OCI-M2 (cell line): Measurements from ENCODE around the gene WWOX.

Experiments
- DNase-seq: peaks from one replicate; lab custom pipeline; 2025; ENCODE audit not compliant: unreplicated experiment; lab: John Stamatoyannopoulos, UW

Gene WWOX

DNA sequence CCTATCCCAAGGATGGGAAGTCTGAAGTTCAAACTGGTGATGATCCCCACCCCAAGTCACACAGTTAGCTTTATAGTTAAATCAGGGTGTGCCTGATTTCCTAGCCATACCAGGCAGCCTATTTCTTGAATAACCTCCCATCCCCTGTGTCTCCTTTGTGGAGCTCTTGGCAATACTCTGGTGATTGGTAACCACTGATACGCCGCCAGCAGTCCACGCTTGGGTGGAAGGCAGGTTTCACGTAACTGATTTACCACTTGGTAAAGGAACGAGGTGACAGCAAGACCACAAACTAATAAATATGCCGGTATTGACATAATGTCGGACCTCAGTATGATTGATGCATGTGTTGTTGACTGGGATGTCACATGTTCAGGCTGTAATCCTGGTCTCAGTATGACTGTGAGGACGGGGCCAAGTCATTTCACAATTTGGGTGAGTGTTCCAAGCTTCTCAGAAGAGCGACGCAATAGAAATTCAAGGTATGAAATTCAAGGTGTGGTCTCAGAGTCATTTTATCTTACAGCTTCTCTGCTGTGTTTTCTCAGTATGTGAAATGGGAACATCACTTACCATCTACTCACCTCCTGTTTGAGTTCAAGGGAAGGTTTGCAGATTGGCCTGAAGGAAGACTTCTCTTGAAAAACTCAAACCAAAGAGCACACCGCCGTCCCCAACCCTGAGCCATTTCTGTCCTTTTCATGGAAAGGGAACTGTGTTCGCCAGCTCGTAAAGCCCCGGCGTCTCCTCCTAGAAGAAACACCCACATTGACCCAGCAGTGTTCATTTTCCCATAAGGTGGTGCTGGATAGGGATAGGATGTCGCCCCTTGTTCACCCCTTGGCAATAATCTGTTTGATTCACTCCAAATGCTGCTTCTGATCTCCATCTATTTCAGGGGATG, 678.9 kb downstream of the WWOX start:
- DNase-seq: no peak

DNA sequence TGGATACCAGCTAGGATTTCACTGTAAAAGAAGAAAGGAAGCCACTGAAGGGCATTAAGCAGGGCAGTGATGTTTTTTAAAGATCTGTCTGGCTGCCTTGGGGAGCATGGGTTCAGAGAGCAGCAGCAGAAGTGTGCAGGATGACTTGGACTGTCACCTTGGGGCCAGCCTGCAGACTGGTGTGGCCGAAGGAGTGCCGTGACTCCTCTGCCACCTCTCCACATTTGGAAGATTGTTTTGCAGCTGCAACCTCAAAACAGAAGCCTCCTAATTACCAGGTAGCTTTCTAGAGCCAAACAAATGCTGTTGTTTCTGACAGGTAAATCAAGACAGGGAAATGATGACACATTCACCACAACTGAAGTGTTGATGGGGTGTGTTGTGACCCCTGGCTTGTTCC, 681.4 kb downstream of the WWOX start:
- no peak for DNase-seq

DNA sequence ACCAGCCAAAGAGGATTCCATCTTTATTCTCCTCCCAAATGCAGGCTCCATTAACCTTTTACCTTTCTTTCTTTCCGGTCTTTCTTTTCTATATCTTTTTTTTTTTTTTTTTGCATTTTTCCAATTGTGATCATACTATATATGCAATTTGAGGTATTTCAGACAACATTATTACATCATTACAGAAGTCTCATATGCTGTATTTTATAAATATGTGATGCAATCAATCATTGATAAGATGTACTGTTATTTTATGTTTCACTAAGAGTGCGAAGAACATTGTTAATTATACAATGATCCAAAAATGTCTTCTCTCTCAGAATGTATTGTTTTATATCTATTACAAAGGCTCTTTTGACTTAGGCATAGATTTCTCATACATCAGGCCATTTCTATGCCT, 683.1 kb downstream of the WWOX start:
- DNase-seq: no peak

DNA sequence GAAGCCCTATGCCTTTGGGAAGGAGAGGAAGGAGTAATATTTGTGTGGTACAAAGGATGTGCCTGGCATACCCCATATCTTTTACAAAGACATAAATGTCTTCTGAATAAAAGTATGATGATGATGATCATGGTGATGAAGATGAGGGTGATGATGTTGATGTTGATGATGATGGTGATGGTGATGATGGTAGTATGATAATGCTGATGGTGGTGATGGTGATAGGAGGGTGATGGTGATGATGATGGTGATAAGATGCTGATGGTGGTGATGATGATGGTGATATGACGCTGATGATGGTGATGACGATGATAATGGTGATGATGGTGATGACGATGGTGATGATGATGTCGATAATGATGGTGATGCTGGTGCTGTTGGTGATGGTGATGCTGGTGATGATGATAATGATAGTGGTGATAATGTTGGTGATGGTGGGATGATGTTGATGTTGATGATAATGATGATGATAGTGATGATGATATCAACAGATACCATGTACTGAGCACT, 684.2 kb downstream of the WWOX start:
- no peak for DNase-seq

DNA sequence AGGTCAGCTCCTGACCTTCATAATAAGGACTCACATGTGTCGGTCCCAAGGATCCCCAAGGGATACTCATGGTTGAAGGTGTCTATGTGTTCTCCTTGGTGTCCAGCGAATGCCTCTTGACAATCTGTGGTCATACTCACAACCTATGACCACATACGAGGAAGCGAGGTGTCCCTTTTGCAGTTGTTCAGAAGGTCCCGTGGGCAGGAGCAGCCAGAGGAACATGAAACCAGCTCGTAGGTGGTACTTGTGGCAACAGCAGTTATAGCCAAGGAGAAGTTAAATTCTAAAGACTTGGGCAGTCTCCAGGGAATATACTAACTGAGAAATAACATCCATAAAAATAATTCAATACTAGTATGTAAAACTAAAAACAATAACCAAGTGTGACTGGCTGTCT, 685.3 kb downstream of the WWOX start:
- no peak for DNase-seq

DNA sequence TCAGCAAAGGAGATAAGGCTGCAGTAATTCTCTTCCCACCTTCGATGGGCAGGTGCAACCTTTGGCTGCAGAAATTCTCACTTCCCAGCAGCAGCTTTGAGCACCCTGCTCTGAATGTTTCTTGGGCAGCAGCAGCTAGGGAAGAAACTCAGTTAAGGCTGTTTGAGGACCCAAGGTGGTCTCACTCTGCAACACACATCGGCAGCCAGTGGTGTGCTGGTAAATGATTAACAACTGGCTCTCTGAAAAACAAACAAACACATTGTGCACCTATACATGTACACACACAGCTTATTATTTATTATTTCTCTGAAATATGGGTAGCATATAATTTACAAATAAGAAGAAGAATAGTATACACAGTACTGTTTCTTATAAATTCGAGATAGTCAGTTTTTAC, 685.8 kb downstream of the WWOX start:
- DNase-seq: no peak

DNA sequence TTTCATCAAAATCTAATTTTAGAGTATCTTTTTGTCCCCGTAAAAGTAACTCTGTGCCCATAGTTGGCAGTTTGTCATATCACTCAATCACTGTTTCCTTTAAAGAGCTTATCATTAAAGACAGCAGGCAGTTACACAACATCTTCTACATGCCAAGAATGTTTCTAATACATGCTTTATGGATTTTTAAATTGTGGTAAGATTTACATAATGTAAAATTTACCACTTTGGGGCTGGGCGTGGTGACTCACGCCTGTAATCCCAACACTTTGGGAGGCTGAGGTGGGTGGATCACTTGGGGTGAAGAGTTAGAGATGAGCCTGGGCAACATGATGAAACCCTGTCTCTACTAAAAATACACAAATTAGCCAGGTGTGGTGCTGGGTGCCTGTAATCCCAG, 687.2 kb downstream of the WWOX start:
- no peak for DNase-seq

DNA sequence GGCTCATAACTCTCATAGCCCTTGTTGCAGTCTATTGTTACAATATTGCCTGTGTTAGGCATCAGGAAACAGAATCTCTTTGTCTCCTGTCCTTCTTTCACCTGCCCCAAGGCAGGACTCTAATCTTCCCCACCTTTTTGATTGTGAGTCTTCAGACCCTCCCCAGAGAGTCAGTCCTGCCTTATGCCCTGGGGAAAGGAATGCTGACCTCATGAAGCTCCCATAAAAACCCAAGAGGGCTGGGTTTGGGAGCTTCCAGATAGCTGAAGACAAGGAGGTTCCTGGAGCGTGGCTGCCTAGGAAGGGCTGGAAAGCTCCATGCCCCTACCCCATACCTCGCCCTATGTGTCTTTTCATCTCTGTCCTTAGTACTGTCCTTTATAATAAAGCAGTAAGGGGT, 688.8 kb downstream of the WWOX start:
- DNase-seq: no peak

DNA sequence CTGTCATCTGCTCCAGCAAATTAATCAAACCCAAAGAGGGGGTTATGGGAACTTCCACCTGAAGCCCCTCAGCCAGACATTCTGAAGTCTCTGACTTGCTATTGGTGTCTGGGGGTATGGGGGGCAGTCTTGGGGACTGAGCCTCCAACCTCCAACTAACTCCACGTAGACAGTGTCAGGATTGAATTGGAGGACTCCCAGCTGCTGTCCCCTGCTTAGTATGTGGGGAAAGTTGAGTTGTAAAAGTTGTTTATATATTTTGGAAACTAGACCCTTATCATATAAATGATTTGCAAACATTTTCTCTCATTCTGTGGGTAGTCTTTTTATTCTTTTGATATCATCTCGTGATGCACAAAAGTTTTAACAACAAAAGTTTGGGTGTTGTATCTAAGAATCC, 689.2 kb downstream of the WWOX start:
- no peak for DNase-seq

DNA sequence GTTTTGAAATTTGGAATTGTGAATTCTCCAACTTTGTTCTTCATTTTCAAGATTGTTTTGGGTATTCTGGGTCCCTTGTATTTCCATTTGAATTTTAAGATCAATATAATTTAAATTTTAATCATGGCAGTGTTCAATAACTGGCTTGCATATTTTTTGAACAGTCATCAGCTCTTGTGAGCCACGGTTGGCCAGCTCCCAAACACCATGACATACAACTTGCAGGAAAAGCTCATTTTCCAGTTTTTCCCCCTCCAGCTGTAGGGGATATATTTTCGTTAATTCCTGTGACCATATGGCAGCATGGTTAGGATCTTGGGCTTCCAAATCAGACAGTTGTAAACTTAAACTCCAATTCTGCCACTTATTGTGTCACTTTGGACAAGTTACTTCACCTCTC, 690.1 kb downstream of the WWOX start:
- no peak for DNase-seq

DNA sequence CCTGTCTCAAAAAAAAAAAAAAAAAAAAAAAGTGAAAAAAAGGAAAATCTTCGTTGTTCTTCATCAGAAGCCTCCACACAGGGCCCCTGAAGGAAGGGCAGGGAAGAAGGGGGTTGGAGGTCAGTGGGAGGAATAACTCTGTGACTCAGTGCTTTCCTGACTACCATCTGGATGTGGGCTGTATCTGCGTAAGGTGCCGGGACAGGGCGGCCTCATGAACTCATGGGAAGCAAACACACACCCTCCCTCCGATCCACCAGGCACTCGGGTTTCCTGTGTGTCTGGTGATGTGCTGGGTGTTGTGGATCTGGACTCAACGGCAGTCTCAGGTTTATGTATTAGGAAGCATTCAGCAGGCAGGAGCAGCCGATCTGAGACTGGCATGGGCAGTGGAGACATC, 691.6 kb downstream of the WWOX start:
- no peak for DNase-seq

DNA sequence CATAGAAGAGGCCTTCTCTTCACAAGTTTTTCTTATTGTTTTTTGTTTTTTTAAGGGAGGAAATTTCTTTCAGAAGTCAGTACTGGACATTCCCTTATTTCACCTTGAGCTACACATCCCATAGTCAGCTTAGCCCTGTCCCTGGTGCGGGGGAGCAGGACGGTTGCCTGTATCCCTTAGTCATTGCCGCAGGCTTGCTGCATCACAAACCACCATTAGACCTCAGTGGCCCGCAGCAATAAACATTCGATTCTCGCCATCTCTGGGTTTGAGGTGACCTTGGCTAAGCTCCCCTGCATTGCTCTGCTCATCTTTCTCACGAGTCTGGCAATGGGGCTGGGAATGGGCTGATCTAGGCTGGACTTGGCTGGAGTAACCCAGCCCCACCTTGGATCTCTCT, 692.5 kb downstream of the WWOX start:
- DNase-seq: no peak

DNA sequence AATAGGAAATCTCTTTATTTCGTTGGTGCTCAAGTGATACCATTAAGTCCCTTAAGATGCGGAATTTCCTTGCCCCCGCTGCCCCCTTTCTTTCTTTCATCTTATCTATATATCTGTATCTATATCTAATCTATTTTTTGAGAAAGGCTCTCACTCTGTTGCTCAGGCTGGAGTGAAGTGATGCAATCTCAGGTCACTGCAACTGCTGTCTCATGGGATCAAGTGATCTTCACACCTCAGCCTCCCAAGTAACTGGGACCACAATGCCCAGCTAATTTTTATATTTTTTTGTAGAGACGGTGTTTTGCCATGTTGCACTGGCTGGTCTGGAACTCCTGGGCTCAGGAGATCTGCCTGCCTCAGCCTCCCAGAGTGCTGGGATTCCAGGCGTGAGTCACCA, 693.5 kb downstream of the WWOX start:
- no peak for DNase-seq

DNA sequence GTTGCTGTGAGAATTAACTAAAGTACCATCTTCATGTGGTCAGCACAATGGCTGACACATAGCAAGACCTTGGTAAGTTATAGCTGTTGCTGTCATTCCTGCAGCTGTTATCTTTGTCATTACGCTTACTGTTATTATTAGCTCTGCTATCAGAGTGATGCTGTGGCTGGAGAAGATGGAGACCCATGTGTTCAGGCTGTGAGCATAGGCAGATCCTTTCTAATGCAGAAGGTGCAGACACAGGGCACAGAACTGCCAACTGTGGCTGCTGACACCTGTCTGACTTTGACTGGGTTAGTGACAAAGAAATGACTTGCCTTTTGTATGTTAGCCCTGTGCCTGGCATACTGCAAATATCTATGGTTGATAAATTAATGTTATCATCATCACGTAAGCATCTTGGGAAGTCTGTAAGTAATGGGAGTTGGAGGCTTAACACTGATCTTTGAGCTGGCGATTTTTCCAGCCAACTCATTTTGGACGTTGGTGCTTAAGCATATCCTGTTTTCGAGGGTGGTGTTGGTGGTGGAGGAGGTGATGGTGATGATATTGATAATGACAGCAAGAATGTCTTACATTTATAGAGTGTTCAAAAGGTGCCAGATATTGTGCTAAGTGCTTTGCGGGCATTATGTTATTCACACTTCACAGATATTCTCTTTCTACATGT, 695.3 kb downstream of the WWOX start:
- DNase-seq: no peak

DNA sequence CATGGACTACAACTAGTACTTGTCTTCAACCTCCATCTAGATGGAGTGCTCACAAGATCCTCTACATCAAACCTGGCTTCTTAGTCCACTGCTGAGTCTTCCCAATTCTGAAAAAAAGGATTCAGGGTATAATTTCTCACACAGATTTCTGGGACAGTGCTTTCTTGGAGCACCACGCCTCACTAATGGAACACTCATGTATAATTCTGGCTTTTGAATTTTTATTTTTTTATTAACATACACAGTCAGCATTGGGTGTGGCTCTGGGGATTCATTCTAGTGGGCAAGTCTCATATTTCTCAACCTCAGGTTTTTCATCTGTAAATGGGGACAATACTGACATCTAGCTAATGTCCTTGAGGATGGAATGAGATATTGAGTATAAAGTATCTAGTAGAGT, 696.0 kb downstream of the WWOX start:
- no peak for DNase-seq

DNA sequence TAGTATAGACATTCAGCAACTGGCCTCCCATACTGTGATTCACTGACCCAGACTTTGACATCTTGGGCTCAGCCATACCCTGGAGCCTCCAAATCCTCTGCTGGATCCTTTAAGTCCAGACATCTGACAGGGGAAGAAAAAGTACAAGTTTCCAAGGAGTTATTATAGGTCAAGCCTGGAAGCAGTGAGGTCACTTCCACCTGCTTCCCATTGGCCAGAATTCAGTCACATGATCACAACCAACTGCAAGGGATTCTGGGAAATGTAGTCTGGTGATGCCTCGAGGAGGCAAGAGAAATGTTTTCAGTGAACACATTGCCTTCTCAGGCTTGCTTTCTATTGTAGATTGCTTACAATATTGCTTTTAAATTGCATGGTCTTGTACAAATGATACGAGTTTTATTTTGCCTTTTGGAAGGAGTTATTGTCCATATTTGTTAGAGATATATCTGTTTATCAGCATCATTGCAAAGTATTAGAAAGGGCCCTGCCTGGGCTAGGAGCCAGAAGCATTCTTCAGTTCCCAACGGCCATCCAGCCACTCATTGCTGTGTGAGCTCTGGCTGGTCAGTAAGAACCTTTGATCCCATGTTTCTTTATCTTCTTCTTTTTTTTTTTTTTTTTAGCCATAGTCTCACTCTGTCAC, 696.9 kb downstream of the WWOX start:
- DNase-seq: no peak

DNA sequence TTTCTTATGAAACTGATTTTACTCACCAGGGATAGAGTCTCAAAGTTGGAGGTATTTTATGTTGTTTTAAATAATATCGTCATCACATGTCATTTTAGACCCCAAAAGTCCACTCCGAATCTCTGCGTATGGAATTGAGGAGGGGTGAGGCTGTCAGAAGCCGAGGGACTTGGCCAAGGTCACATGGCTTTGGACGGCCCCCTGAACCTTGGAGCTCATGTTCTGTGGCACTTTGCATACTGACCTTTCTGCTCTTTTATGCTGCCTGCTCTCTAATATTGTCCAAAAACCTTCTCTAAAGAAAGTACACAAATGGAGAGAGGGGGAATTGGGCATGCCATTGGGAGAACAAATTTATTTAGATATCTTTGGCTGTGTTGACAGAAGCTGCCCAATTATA, 700.0 kb downstream of the WWOX start:
- no peak for DNase-seq

DNA sequence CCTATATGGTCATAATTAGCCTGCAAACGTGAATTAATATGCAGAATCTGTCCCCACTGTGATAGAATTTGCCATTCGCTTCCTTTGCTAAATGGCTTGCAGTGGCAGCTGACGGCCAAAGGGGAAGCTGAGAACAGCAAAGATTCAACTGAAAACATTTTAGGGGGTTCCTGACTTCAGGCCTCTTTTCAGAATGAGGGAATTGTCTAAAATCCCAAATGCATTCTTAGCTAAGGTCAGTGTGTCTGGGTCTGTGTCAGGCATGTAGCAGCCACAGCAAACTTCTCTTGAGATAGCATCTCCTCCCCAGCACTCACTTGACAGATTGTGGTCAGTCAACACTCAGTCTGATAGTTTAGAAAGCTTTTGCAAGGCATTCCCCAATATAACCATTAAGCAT, 701.1 kb downstream of the WWOX start:
- no peak for DNase-seq

DNA sequence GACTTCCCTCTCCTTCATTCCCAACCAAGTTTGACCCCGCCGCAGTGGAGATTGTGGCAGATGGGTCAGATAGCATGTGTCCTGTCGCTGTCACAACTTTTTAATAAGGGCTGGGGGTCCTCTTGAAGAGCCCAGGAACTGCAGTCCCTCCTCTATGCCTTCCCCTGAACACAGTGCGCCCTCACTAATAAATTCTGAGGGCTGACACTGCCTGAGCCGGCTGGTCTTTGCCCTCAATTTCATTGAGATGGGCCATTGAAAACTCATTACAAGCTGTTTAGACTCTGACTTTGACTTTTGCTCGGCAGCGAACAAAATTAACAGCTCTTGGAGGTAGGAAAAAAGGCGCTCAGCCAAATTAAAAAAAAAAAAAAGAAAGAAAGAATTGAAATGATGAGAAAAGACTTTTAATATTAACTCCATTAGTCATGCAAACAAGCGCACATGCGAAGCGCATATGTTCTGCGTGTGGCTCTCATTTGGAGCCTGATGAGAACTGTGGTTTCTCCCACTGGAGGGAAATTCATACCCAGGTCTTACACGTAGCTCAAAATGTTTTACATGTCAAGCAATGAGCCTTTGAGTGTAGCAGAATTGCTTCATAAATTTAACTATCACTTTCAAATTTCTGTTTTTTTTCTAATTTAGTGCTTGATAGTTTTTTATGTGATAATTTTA, 704.7 kb downstream of the WWOX start:
- no peak for DNase-seq

DNA sequence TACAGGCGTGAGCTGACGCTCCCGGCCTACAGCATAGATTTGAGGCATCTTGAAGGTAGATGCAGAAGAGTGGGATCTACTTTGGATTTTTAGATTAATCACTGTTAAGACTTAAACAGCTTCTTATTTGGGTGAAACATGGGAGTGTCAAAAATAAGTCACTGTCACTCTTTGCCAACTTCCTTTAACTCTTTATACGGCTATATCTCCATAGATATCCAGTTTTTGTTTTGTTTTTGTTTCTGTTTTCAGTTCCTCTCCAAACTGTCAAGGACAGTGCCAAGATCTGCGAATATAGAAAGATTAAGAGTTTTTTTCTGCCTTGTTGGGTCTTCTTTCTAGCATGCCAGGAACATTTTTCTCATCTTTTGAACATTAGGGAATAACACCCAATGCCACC, 706.1 kb downstream of the WWOX start:
- no peak for DNase-seq

DNA sequence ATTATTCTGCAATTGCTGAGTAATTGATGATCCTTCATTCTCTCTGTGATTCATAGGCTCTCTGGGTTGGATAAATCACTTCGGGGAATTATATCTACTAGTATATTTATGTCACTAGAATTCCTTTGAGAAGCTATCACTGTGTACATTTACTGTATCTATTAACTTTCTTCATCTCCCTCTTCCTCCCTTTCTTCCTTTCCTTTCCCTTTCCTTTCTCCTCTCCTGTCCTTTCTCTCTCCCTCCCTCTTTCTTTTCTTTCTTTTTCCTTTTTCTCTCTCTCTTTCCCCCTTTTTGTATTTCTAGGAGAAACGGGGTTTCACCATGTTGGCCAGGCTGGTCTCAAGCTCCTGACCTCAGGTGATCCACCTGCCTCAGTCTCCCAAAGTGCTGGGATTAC, 711.8 kb downstream of the WWOX start:
- DNase-seq: no peak
